Astrocyte (in vitro differentiated cells and primary cell): Measurements from ENCODE around the gene TMC4. TPM values are rescaled to one million over a fixed set of nuclear protein-coding genes. Genes with fewer than 3 reads are reported as not detected.
"Not testable (repeated sequence)": the region's sequence is repeated elsewhere in the genome, so short reads cannot be mapped to it uniquely, and the experiment has no call there.

Experiments
- DNase-seq: peaks from one replicate; pipeline ENCODE4 v3.0.0-alpha.2; 2010; ENCODE audit warnings: low read depth
- FAIRE-seq: peaks from 2 replicates; lab custom pipeline; 2011; peaks lifted over from hg19 to GRCh38; lab: Jason Lieb, UNC
- H2AFZ ChIP-seq: 2 replicates; pipeline ENCODE4 v1.6.0; 2012; ENCODE audit warnings: low read depth, low read length, inconsistent platforms
- H3K27ac ChIP-seq: 2 replicates; pipeline ENCODE4 v1.5.1; 2011; ENCODE audit warnings: low read depth, low read length, inconsistent platforms
- H3K27me3 ChIP-seq: 2 replicates; pipeline ENCODE4 v1.6.0; 2011; ENCODE audit warnings: low read length, inconsistent platforms; ENCODE audit not compliant: insufficient read depth
- H3K36me3 ChIP-seq: 2 replicates; pipeline ENCODE4 v1.5.1; 2011; ENCODE audit warnings: low read length, inconsistent platforms; ENCODE audit not compliant: insufficient read depth
- H3K4me1 ChIP-seq: 2 replicates; pipeline ENCODE4 v1.5.1; 2011; ENCODE audit warnings: low read length, inconsistent platforms; ENCODE audit not compliant: insufficient read depth
- H3K4me2 ChIP-seq: 2 replicates; pipeline ENCODE4 v1.6.0; 2012; ENCODE audit warnings: low read length, inconsistent platforms
- H3K4me3 ChIP-seq: 2 replicates; pipeline ENCODE4 v1.5.1; 2011; ENCODE audit warnings: low read depth, mild to moderate bottlenecking, low read length, inconsistent platforms; ENCODE audit not compliant: insufficient read depth
- H3K79me2 ChIP-seq: 2 replicates; pipeline ENCODE4 v1.6.0; 2012; ENCODE audit warnings: mild to moderate bottlenecking, low read length, inconsistent platforms; ENCODE audit not compliant: insufficient read depth
- H3K9ac ChIP-seq: 2 replicates; pipeline ENCODE4 v1.6.0; 2012; ENCODE audit warnings: mild to moderate bottlenecking, low read length, inconsistent platforms
- H3K9me3 ChIP-seq: 2 replicates; pipeline ENCODE4 v1.5.1; 2012; ENCODE audit warnings: low read depth, mild to moderate bottlenecking, low read length, inconsistent platforms; ENCODE audit not compliant: insufficient read depth
- H4K20me1 ChIP-seq: 2 replicates; pipeline ENCODE4 v1.6.0; 2012; ENCODE audit warnings: low read length, inconsistent platforms; ENCODE audit not compliant: insufficient read depth
- H3K27ac Mint-ChIP-seq: one replicate; pipeline ENCODE4 v1.8.0; 2021; ENCODE audit warnings: mild to moderate bottlenecking, mixed read lengths; ENCODE audit not compliant: unreplicated experiment
- H3K27me3 Mint-ChIP-seq: one replicate; pipeline ENCODE4 v1.8.0; 2021; ENCODE audit warnings: low read depth, mixed read lengths; ENCODE audit not compliant: unreplicated experiment
- H3K36me3 Mint-ChIP-seq: one replicate; pipeline ENCODE4 v1.8.0; 2021; ENCODE audit warnings: low read depth, mixed read lengths; ENCODE audit not compliant: unreplicated experiment
- H3K4me1 Mint-ChIP-seq: one replicate; pipeline ENCODE4 v1.8.0; 2021; ENCODE audit warnings: low read depth, mixed read lengths; ENCODE audit not compliant: unreplicated experiment
- H3K4me3 Mint-ChIP-seq: one replicate; pipeline ENCODE4 v1.8.0; 2021; ENCODE audit warnings: mild to moderate bottlenecking, moderate library complexity, mixed read lengths; ENCODE audit not compliant: unreplicated experiment
- H3K9me3 Mint-ChIP-seq: one replicate; pipeline ENCODE4 v1.8.0; 2021; ENCODE audit warnings: mild to moderate bottlenecking, mixed read lengths; ENCODE audit not compliant: unreplicated experiment
- EZH2 ChIP-seq: IDR thresholded peaks from 2 replicates; pipeline ENCODE4 v1.6.1; 2012; ENCODE audit warnings: mild to moderate bottlenecking, low read length, inconsistent platforms; ENCODE audit not compliant: insufficient read depth
- total RNA-seq: library from RNA; stranded (reverse); gene quantifications from 2 replicates; pipeline ENCODE4 v1.2.1, GENCODE V29; 2021
- TF ChIP-seq, protein P1 (sequence below): IDR thresholded peaks from 2 replicates; pipeline ENCODE4 v1.5.1; 2011; ENCODE audit warnings: low read depth, mild to moderate bottlenecking, inconsistent platforms, low read length, moderate library complexity; ENCODE audit not compliant: insufficient read depth

The TMC4 gene
- total RNA-seq, 1 donor from 2014 or later: 1.9 TPM

DNA sequence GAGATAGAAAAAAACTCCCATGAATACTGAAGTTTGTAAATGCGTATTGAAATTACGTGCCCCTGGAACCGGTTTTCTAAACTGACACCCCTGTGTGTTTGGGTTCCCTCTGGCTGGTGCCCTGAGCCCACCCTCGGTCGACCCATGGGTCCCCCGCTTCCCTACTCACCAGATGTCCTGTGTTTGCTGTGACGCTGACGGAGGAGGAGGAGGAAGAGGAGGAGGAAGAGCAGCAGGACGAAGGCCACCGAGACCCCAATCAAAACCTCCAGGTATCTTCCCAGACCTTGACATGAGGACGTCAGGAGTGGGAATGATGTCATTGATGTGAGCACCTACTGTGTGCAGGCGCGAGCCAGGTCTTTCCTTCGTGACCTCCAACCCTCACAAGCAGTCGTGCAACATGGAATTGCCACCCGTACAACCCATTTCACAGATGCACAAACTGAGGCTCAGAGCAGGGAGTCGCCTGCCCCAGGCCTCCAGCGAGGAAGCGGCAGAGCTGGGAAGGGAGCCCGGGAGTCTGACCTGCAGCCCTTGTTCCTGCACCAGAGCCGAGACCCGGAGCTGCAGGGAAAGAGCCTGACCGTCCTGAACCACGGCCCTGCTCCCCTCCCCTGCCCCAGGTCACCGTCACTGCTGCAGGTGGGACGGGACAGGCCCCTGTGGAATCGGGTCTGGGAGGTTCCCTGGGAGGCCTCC lies 46.2 kb upstream of the TMC4 start:
- Histone ChIP-seq H3K27me3 (peaks cover 4% of the 10 kb centered on the region), H3K9me3 (no peaks in the 10 kb centered on the region), H3K4me2 (no peak overlapping the region), H4K20me1 (peaks cover 3% of the 10 kb centered on the region), H2AFZ (no peak overlapping the region), H3K9ac (no peak overlapping the region), H3K4me1 (no peaks in the 10 kb centered on the region), H3K4me3 (no peak overlapping the region), H3K27ac (no peak overlapping the region), H3K36me3 (no peaks in the 10 kb centered on the region), H3K79me2 (no peaks in the 10 kb centered on the region)
- H3K4me1 Mint-ChIP-seq: no peaks in the 10 kb centered on the region
- FAIRE-seq (no peak), DNase-seq (no peak)
- peaks cover 13% of the 10 kb centered on the region for H3K27me3 Mint-ChIP-seq
- no peak overlapping the region for H3K27ac Mint-ChIP-seq
- TF ChIP-seq EZH2: no peak
- TF ChIP-seq, protein P1, sequence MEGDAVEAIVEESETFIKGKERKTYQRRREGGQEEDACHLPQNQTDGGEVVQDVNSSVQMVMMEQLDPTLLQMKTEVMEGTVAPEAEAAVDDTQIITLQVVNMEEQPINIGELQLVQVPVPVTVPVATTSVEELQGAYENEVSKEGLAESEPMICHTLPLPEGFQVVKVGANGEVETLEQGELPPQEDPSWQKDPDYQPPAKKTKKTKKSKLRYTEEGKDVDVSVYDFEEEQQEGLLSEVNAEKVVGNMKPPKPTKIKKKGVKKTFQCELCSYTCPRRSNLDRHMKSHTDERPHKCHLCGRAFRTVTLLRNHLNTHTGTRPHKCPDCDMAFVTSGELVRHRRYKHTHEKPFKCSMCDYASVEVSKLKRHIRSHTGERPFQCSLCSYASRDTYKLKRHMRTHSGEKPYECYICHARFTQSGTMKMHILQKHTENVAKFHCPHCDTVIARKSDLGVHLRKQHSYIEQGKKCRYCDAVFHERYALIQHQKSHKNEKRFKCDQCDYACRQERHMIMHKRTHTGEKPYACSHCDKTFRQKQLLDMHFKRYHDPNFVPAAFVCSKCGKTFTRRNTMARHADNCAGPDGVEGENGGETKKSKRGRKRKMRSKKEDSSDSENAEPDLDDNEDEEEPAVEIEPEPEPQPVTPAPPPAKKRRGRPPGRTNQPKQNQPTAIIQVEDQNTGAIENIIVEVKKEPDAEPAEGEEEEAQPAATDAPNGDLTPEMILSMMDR: no peak
- H3K9me3 Mint-ChIP-seq: no peaks in the 10 kb centered on the region
- H3K4me3 Mint-ChIP-seq: peak overlapping the region; percentile 57
- H3K36me3 Mint-ChIP-seq: peaks cover 7% of the 10 kb centered on the region

DNA sequence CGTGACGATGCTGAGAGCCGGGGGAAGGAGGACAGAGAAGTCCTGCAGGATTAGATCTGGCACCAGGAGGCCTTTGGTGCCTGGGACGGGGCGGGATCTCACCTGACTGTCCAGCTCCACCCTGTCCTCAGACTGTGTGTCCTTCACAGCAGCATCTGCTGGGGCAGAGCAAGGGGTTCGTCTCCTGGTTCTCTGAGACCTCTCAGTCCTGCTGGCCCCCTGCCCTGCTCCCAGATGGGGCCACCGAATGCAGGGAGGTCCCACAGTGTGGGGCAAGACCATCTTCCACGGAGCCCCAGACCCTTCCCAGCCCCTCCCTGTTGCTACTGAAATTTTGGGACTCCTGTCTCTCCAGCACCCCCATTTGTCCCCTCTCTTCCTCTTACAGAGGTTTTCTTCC lies 45.3 kb upstream of the TMC4 start:
- no peak overlapping the region for H3K27ac Mint-ChIP-seq
- H3K9ac ChIP-seq: no peak overlapping the region
- no peaks in the 10 kb centered on the region for H3K9me3 Mint-ChIP-seq
- no peak for FAIRE-seq
- peaks cover 3% of the 10 kb centered on the region for H3K27me3 ChIP-seq
- DNase-seq: no peak
- peaks cover 4% of the 10 kb centered on the region for H4K20me1 ChIP-seq
- H3K4me2 ChIP-seq: no peak overlapping the region
- H3K4me1 ChIP-seq: no peaks in the 10 kb centered on the region
- TF ChIP-seq EZH2: no peak
- TF ChIP-seq, protein P1: no peak
- peaks cover 9% of the 10 kb centered on the region for H3K27me3 Mint-ChIP-seq
- no peaks in the 10 kb centered on the region for H3K9me3 ChIP-seq
- peaks cover 8% of the 10 kb centered on the region for H3K36me3 Mint-ChIP-seq
- H2AFZ ChIP-seq: no peak overlapping the region
- no peak overlapping the region for H3K4me3 ChIP-seq
- no peaks in the 10 kb centered on the region for H3K4me1 Mint-ChIP-seq
- no peak overlapping the region for H3K27ac ChIP-seq
- no peaks in the 10 kb centered on the region for H3K36me3 ChIP-seq
- no peak overlapping the region for H3K4me3 Mint-ChIP-seq
- H3K79me2 ChIP-seq: no peaks in the 10 kb centered on the region

DNA sequence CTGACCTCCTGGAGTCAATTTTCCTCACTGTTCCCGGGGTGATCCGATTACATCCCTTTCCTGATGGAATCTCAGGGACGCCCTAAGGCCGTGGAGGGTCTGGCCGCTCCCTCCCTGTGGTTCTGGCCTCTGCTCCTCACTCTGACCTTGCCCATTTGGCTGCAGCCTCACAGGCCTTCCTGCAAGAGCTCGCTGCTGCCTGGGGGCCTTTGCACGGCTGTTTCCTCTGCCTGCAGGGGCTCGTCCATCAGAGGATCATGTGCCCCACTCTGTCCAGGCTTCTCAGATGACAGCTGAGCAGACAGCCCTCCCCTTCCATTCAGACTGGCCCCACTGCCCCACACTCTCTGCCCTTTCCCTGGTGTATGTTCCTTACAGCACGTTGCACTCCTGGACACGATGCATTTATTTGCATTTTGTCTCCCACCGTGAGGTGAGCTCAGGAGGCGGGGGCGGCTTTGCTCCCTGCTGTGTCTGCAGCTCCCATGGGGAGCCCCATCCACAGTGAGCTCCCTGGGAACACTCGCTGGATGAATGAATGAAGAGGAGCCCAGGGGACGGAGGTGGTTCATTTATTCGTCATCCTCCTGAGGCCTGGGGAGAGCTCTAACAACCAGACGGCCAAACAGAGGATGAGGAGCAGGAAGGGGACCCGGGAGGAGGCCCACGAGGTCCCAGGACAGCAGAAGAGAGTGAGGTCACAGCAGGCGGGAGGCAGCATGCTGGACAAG lies 44.7 kb upstream of the TMC4 start:
- H3K9me3 ChIP-seq, H3K27ac Mint-ChIP-seq, H3K4me1 Mint-ChIP-seq, FAIRE-seq, H3K4me1 ChIP-seq, H3K27me3 ChIP-seq, H3K4me3 Mint-ChIP-seq, H3K79me2 ChIP-seq, H3K9me3 Mint-ChIP-seq, H3K36me3 ChIP-seq, H3K4me3 ChIP-seq, H3K36me3 Mint-ChIP-seq, H3K4me2 ChIP-seq, H2AFZ ChIP-seq, H3K27ac ChIP-seq, DNase-seq, H3K9ac ChIP-seq, H3K27me3 Mint-ChIP-seq: not testable (repeated sequence)
- peaks cover 10% of the 10 kb centered on the region for H4K20me1 ChIP-seq
